ENCODE results near the gene MYO10.

The MYO10 gene

DNA sequence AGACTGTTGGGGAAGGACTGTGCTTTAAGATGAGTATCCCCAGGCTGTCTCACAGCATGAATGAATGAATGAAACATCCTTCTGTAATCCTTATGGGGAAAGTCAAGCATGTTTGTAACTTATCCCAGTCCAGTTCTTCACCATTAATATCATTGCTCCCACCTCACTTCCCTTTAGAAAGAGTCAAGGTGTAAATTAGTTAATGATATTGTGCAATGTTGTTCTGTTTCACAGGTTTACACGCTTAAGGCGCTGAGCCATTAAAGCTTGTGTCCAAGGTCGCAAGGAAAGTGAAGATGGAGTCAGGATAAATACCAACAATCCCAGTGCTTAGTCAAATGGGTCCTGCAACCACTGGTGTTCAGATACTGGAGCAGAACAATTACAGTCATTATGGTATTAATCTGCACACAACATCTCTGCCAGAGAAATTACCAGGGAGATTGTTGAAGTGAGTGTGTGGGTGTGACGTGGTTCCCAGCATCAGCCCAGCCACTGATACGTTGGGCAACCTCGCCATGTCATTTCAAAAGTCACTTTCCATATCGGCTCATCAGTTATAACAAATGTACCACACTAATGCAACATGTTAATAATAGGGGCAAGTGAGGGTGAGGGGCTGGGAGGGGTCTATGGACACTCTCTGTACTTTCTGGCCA, 1.5 kb upstream of the MYO10 start:
- DNase-seq: no peak

DNA sequence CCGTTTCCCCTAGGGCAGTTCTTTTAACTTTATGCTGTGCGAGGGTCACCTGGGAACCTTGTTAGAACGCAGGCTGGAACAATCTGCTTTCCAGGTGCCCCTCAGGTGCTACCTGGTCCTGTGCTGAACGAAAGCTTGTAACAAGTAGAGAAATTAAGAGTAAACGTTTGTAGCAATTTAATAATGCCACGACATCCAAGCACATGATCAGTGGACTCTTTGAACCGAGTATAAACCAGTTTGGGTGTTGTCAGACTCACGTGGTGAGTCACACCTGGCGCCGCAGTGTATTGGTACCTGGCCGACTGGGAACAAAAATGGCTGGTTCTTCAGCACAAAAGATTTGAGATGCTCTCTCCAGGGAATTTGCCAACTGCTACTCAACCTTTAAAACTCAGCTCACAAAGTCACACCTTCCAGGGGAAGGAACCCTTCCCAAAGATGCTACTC, 926 bp upstream of the MYO10 start:
- no peak for DNase-seq

DNA sequence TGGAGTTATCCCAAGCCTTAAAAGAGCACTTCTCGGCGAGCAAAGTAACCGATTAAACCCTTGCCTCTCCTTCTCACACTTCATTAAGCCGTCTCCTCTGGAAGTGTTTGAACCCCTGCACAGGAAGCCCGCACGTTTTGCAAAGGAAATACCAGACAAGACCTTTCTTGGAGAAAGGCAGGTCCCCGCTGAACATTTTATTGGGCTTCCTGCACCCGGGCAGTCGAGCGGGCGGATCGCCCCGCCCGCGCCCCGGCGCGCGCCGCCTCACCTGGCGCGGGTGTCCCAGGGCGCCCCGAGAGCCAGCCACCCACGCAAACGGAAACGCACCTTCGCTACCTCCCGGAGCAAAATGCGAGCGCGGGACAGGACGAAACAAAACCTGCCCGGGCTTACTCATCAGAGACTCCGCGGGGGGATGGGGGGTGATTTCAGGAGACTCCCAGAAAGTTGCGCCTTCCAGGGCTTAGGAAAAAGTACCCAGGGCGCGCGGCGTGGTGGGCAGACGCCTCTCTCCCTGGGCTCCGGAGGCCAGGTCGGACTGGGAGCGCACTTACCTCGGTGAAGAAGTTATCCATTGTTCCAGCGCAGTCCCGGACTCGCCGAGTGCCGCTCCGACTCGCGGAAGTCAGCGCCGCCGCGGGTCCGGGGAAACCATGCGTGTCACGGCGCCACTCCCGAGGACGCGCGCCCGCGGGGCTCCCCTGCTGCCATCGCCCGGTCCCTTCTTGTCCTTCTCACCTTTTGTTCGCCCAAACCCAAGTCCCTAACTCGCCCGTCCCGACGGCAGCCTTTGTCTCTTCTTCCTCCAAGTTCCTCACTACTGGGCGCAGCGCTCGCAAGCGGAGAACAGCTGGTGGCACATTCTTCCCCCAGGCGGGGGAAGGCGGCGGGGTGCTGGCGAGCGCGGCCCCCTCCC, 598 bp downstream of the MYO10 start:
- peak in 1 of 2 experiments; percentile 45 for DNase-seq

DNA sequence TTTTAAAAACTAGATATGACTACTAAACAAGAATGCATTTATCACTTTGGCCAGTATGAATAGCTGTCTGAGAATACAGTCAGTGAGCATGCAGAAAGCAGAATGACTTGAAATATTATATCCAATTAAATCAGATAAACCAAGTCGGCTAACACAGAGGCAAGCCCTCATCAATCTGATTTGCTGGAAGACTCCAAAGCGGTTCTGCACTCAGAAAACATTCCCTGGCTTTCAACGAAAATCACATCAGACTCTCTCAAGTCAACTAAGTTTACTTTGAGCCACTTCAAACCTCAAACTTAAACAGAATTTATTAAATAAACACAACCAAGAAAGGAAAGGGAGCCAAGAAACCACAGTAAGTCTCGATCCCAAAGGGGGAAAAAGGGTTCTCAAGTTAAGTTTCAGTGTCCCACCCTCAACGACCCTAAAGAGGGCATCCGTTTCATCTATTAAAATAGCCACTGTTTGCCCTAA, 1.4 kb downstream of the MYO10 start:
- DNase-seq: peak in 1 of 2 experiments; percentile 26

DNA sequence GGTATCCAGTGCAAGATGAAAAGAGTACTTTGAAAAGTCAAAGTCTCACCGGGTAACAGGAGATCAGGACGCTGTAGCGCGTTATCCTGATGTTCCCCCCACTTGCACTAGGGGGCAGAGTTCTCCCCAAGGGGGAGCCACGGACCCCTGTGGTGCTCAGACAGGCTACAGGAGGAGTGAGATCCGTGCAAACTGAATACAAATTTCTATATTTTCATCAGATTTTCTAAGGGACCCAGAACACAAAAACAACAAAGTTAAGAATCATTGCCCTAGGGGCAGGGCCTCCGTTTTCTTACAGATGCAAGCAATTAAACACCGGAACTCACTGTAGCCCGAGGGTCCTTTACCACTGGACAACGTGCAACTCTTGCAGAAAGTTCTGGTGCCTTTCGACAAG, 2.0 kb downstream of the MYO10 start:
- peak; percentile 28 to 57 for DNase-seq

DNA sequence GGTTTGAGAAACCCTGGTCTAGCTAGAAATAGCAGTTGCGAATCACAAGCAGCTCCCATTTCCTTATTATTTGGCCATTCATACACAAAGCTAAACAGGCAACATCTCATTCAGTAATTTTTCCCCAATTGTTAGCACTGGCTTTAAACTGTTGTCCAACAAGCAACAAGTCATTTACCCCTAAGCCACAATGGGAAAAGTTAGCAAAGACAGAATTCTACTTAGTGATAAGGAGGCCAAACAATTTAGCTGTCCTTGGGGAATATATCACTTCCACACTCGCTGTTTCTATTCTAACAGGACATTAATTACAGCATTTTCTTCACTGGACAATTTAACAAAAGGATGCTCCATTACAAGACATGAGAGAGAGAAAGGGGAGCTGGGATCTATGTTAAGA, 2.8 kb downstream of the MYO10 start:
- DNase-seq: no peak

DNA sequence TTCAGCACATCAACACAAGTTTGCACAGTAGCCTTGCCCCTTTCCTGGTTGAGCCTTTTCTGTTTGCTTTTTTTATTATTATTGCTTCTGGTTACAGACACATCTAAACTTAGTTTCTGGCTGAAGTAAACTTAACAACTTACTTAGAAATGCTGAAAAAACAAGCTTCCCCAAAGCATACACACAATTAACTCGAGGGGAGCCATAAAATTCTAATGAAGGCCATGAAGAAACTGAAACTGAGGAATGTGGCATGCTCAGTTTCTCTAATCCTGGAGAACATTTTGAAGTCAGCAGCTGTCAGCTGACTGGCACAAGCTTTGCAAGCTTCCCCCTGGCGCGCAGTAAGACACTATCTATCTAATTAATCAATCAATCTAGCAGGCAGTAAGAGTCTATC, 3.7 kb downstream of the MYO10 start:
- DNase-seq: no peak

DNA sequence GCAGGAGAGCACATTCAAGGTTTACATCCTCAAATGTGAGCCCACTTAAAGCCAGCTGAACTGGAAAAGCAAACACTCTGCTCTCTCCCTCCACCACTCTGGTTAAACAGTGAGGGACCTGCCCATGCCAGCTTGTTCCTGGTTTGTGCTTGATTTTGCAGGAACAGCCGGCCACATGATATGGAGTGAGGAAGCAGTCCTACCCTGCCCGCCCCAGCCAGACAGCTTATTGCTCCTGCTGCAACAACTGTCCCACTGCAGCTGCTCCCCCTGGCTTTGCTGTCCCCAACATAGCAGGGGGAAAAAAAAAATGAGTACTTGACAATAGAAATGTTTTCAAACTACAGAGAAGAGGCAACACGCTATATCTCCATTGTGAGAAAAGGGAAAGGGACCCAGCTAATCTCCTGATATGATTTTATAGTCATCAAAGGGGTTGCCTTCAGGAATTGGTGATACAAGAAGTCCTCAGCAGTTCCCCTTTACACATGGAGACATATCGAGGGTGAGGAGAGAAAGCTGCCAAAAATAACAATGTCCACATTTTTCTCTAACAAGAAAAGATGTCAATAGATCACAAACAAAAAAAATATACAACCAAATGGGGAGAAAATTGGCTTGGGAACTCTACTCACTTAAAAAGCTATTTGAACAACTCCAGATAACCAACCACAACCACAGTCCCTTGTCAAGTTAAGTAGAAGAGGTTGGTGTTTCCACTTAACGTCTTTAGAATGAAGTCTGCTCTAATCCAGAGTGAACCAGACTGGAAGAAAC, 4.6 kb downstream of the MYO10 start:
- DNase-seq: no peak

DNA sequence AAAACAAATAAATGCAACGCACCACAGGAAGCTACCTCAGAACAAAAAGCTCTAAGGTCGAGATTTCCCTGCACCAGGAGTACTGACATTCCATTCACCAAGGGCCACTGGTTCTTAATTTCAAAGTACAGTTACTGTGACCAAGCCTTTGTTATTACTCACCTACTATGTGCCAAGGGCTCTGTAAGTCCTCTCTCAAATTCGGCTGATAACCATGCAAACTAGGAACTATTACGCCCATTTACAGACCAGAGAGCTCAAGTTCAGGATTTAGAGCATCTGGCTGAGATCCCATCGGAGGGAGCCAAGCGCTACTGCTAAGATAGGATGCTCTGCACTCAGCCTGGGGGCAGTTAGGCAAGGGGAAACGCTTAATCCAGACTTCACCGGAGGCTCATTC, 5.6 kb downstream of the MYO10 start:
- DNase-seq: no peak

DNA sequence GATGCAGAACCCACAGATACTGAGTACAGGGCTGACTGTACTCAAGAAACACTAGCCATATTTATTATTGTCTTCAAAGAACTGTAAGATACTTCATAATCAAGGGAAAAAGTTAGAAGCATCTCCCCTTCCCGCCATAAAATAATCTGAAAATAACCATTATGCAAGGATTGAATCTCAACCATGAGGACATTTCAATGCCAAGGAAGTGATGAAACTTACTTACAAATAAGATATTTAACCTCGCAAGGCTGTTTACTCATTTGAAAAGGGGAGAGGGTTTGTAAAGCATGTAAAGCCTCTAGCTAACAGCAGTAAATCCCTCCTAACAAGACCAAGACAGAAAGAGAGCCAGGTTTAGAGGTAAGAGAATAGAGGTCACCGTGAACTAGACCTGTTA, 6.3 kb downstream of the MYO10 start:
- DNase-seq: no peak

DNA sequence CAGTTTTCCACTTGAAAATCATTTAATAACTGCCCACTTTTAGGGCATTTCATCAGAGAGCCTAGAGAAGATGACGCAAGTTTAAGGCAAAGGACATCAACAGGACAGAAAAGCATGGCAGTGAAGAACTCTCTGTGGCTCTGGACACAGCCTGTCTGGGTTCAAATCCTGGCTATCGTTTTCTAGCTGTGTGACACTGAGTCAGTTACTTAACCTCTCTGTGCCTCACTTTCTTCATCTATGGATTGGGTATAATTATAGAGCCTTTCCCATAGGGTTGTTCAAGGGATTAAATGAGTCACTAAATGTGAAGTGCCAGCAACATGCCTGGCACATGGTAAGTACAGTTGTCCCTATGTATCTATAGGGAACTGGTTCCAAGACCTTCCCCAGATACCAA, 6.7 kb downstream of the MYO10 start:
- no peak for DNase-seq

DNA sequence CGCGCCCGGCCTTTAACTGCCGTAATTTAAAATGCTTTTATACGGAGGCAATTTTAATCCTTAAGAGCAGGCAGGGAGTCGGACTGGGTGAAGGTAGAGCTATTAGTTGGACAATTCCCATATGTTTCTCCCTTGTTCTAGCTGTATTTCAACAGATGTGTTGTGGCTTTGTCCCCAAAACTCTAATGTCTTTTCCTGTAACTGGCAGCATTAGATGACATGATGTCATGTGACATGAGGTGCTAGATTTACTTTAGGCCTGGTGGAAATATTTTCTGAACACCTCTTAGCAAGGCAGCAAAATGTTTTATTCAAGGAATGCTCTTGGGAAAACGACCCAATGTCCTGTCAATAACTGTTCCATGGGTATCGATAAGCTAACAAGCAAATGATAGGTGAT, 8.5 kb downstream of the MYO10 start:
- no peak for DNase-seq

DNA sequence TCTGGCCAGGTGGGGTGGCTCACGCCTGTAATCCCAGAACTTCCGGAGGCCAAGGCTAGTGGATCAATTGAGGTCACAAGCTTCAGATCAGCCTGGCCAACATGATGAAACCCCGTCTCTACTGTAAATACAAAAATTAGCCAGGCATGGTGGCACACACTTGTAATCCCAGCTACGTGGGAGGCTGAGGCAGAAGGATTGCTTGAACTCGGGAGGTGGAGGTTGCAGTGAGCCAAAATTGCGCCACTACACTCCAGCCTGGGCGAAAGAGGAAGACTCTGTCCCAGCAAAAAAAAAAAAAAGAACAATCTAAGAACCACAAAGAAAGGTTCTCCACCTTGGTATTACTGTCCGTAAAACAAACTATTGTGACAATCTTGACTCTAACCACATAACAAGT, 9.7 kb downstream of the MYO10 start:
- no peak for DNase-seq

DNA sequence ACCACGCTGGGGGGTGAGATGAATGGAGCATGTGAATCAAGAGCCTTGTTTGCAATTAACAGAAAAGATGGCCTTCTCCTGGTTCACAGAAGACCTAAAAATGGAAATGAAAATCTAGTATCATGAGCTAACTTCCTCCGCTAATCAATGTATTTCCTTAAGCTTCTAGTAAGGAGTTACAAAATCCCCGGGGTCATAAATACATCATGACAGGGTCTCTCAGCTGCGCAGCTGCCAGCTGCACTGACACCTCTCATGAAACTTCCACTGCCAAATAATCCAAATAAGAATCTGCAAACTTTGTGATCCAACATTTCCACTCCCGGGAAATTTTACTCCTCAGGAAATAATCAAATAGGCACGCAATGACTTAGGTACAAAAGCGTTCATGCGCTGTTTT, 11.9 kb downstream of the MYO10 start:
- no peak for DNase-seq

DNA sequence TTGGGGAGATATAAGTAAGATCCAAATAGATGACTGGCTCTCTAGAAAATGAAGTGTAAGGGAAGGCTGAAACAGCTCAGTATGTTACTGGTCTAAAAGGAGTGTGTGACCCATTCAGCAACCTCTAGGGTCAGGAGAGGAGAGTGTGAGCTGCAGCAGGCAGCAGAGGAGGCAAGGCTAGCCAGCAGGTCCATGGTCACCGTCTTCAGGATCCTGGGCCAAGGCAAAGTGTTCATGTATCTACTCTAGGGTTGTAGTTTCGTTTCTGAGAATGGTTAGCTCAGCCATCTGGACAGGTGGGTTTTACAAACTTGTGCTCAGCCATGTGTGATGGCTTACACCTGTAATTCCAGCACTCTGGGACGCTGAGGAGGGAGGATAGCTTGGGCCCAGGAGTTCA, 13.7 kb downstream of the MYO10 start:
- no peak for DNase-seq

DNA sequence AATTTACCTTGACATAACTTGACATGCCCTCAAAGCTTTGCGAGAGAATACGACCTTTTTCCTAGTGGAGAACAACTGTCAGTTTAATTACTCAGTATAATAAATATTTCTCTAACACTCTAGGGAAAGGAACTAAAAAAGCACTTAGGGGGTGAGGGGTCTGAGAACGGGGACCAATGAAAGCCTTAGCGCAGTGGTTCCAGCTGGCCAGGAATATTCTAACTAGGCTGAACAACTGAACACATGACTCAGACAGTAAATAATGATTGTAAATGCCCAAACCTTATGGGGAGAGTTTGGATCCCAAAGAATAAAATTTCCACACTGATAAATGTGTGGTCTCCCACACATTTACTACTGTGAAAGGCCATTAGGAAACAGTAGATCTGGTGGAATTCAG, 14.9 kb downstream of the MYO10 start:
- DNase-seq: no peak

DNA sequence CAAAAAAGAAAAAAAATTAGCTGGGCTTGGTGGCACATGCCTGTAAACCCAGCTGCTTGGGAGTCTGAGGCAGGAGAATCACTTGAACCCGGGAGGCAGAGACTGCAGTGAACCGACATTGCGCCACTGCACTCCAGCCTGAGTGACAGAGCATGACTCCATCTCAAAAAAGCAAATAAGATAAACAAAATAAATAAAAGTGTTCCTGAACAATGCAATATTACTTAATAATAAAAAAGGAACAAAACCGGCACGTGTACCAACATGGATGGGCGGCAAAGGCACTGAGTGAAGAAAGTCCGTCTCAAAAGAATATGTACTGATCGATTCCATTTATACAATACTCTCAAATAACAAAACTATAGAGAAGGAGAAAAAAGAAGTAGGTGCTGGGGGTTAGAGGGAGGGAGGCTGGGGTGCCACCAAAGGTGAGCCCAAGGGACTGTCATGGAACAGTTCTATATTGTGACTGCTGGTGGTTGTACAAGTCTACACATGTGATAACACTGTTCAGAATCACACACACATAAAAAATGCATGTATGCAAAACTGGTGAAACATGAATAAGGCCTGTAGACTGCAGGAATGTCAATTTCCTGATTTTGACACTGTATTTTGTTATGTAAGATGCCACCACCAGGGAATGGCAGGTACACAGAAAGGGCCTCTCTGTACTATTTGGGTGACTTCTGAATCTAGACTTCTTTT, 15.8 kb downstream of the MYO10 start:
- no peak for DNase-seq

DNA sequence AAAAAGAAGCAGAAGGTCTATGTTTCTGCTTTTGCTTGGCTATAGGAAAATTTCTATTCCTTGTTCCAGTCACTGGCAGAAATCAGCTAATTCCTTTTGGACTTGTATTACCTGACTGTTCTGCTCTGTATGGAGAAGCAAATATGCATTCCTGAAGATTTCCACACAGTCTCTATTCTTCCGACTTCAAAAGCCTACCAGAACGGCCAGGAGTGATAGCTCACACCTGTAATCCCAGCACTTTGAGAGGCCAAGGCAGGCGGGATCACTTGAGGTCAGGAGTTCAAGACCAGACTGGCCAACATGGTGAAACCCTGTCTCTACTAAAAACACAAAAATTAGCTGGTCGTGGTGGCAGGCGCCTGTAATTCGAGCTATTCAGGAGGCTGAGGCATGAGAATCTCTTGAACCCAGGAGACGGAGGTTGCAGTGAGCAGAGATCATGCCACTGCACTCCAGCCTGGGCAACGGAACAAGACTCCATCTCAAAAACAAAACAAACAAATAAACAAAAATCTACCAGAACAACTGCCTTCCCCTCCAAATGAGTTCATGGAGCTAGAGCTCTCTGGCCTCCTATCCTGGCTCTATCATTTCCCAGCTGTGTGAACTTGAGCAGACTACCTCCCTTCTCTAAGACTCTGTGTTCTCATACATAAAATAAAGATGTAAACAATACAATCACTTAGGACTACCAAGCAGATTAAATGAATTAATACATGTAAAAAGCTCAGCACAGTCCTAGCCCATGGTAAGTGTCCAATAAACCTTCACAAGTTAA, 17.0 kb downstream of the MYO10 start:
- DNase-seq: no peak

DNA sequence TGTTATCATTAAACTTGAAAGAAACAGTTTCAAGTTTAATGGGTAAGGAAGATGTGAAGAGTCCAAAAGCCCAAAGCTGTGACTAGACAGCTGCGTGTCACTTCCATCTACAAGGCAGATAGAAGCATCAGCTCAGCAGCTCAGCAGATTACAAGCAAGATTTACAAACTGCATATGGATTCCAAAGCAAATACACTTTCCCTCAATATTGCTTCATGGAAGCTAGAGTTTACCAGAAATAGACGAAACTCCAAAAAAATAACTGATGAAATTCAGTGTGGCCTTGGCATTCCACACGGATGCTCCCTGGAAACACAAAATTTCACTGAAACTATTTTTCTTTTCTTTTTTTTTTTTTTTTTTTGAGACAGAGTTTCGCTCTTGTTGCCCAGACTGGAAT, 17.9 kb downstream of the MYO10 start:
- no peak for DNase-seq

DNA sequence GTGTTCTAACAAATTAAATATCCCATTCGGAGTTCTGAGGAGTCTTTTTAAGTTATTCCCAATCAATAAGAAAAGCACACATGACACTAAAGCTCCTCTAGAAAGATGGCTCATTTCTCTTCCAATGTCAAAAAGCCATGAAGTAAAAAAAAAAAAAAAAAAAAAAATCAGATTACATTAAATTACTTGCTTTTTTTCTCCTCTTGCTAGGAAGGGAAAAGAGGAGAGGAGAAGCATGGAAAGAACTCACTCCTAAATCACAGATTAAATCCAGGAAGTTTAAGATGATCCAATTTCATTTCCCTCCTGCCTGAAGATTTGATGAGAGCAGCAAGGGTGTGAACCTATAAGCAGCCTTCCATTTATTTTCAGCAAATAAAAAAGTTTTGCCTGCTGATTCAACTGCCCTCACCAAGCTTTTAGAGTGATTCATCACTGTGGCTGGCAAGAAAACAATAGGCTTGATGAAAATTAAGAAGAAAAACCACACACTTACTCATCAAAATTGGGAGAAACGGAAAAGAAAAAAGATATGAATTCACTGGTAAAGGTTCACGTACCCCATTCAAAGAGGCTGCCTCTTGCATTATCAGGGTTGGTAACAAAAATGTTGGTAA, 19.7 kb downstream of the MYO10 start:
- peak; percentile 81 to 94 for DNase-seq

DNA sequence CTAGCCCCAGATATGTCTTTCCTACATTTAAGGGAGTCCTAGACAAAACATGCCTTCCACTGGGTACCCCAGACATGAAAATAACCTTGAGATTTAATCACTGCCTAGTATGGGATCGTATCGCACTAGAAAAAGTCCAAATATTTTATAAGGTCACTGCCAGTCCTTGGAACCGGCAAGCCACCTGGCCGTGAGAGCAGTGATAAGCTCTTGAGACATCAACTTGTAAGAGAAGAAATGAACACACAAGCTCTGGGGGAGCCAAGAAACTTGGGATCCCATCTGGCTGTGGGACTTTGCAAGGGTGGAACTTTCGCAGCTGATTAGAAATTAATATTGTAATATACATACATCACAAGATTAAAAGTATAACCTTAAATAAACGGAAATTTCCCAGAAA, 21.5 kb downstream of the MYO10 start:
- DNase-seq: no peak

DNA sequence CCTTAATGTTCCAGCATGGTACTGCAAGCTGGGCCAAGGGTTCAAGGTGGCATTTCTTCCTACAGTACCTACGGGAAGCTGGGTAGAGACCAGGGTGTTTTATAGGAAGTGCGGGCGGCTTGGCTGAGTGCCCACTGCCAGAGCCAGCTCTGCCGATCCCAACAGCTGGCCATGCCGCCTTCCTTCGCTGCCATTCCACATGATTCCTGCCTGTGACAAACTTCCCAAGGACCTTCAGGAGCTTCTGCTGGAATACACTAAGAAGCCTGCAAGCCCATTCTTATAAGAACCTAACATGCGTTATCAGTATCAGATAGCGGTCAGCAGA, 22.0 kb downstream of the MYO10 start:
- DNase-seq: no peak

All from SW 1271 (cell line).